Natural killer cell (primary cell): ENCODE results near the gene SDC4. TPM values are rescaled to one million over a fixed set of nuclear protein-coding genes. Genes with fewer than 3 reads are reported as not detected.

ENCODE experiments used
- ATAC-seq, 3 donors: fragments of 150-1000 bp in 2 of 3; fragments of 200-7000 bp in 1 of 3; cut with Tn5 transposase; 1 replicate in 1 of 3; 2 replicates in 2 of 3; pipeline ENCODE4 v1.10.0; 2021; ENCODE audit warnings: mild to moderate bottlenecking in 2 of 3, moderate library complexity in 2 of 3
- DNase-seq, 2 donors: peaks; one replicate each; pipeline versions ENCODE4 v3.0.0 to v3.0.0-alpha.2; 2013 to 2021; ENCODE audit warnings: mixed read lengths in 1 of 2
- H3K27ac ChIP-seq: one replicate; pipeline ENCODE4 v1.5.1; 2013; ENCODE audit warnings: mild to moderate bottlenecking, low read length
- H3K27me3 ChIP-seq: one replicate; pipeline ENCODE4 v1.6.1; 2013; ENCODE audit warnings: low read length; ENCODE audit not compliant: control insufficient read depth, insufficient read depth
- H3K36me3 ChIP-seq: one replicate; pipeline ENCODE4 v1.6.1; 2013; ENCODE audit warnings: low read length; ENCODE audit not compliant: control insufficient read depth, insufficient read depth
- H3K4me1 ChIP-seq: one replicate; pipeline ENCODE4 v1.6.1; 2013; ENCODE audit warnings: low read length; ENCODE audit not compliant: control insufficient read depth, insufficient read depth
- H3K4me3 ChIP-seq: one replicate; pipeline ENCODE4 v1.5.1; 2013; ENCODE audit warnings: low read length
- H3K9me3 ChIP-seq: one replicate; pipeline ENCODE4 v1.6.1; 2013; ENCODE audit warnings: low read length; ENCODE audit not compliant: control insufficient read depth, insufficient read depth
- H3K27ac Mint-ChIP-seq, 2 donors: one replicate each; pipeline ENCODE4 v1.8.0; 2022; ENCODE audit warnings: mild to moderate bottlenecking in 2 of 2, mixed read lengths in 2 of 2, moderate library complexity in 1 of 2
- H3K27me3 Mint-ChIP-seq, 2 donors: one replicate each; pipeline ENCODE4 v1.8.0; 2022; ENCODE audit warnings: low read depth in 2 of 2, mixed read lengths in 2 of 2
- H3K36me3 Mint-ChIP-seq: one replicate; pipeline ENCODE4 v1.8.0; 2022; ENCODE audit warnings: mixed read lengths
- H3K4me1 Mint-ChIP-seq, 2 donors: one replicate each; pipeline ENCODE4 v1.8.0; 2022; ENCODE audit warnings: mixed read lengths in 2 of 2
- H3K4me3 Mint-ChIP-seq: one replicate; pipeline ENCODE4 v1.8.0; 2022; ENCODE audit warnings: mild to moderate bottlenecking, moderate library complexity, mixed read lengths
- H3K9me3 Mint-ChIP-seq, 2 donors: one replicate each; pipeline ENCODE4 v1.8.0; 2022; ENCODE audit warnings: mixed read lengths in 2 of 2
- WGBS: methylation state at CpG from one replicate; pipeline ENCODE4 v1.1.7; 2013; ENCODE audit warnings: missing lambda C conversion rate; ENCODE audit not compliant: insufficient coverage; 5-methylcytosine and 5-hydroxymethylcytosine counted together
- intact Hi-C: fragments of 100-400 bp; cut with micrococcal nuclease; formaldehyde crosslinking; loops from one replicate; pipeline ENCODE4 v1.14.2; 2022
- total RNA-seq, 4 donors: library from RNA; stranded (reverse); fragments of 120-200 nt in 1 of 4; gene quantifications; one replicate each; pipeline versions ENCODE4 v1.2.3 to v1.2.4, GENCODE V29; 2013 to 2022
- TF ChIP-seq, protein P1 (sequence below): fragments of 200-600 bp; IDR thresholded peaks from one replicate; pipeline ENCODE4 v1.8.0; 2022; ENCODE audit warnings: antibody characterized with exemption

SDC4 gene
- total RNA-seq, 3 donors from 2014 or later (not counting 1 experiment from before 2014, with no cell fraction given) = 0.45 to 1.8 (median 1.5) TPM

DNA sequence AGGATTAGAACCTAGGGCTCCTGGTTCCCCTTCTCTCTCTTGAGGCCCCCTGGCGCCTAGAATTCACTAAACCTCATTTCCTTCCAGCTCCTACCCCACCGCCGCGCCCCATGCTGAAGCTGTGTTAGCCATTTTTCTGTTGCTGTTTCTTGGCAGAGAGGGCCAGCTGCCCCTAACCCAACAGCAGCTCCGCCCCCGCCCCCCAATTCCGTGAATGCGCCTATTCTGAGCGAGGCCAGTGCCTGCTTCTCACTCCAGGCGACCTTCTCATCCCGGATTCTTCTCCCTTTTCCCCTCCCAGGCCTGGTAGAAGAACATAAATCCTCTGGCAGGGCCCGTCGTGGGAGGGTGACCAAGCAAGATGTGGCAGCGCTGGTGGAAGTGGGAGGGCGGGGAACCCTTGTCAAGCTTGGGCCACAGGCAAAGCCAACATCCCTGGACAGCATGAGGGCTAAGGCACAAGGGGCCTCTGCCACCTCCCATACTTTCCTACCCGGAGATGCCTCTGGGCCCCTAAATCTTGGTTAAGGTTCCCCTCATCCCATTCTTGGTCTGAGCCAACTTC, 41.1 kb downstream of the SDC4 start:
- no peak for ATAC-seq
- Mint-ChIP-seq H3K27ac (no peak overlapping the region), H3K9me3 (no peaks in the 10 kb centered on the region), H3K4me1 (peaks cover 0 to 6% of the 10 kb centered on the region in 2 donors), H3K4me3 (no peak overlapping the region), H3K36me3 (no peaks in the 10 kb centered on the region), H3K27me3 (peaks cover 39 to 48% of the 10 kb centered on the region in 2 donors)
- H3K9me3 ChIP-seq = no peaks in the 10 kb centered on the region
- H3K27me3 ChIP-seq = peaks cover 6% of the 10 kb centered on the region
- peaks cover 3% of the 10 kb centered on the region for H3K4me1 ChIP-seq
- WGBS = 62% methylated on average over 12 of the region's 16 CpGs
- no peaks in the 10 kb centered on the region for H3K36me3 ChIP-seq
- TF ChIP-seq, protein P1, sequence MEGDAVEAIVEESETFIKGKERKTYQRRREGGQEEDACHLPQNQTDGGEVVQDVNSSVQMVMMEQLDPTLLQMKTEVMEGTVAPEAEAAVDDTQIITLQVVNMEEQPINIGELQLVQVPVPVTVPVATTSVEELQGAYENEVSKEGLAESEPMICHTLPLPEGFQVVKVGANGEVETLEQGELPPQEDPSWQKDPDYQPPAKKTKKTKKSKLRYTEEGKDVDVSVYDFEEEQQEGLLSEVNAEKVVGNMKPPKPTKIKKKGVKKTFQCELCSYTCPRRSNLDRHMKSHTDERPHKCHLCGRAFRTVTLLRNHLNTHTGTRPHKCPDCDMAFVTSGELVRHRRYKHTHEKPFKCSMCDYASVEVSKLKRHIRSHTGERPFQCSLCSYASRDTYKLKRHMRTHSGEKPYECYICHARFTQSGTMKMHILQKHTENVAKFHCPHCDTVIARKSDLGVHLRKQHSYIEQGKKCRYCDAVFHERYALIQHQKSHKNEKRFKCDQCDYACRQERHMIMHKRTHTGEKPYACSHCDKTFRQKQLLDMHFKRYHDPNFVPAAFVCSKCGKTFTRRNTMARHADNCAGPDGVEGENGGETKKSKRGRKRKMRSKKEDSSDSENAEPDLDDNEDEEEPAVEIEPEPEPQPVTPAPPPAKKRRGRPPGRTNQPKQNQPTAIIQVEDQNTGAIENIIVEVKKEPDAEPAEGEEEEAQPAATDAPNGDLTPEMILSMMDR = no peak
- H3K27ac ChIP-seq = no peak overlapping the region
- intact Hi-C loops = no loop called here
- no peak overlapping the region for H3K4me3 ChIP-seq
- no peak for DNase-seq

DNA sequence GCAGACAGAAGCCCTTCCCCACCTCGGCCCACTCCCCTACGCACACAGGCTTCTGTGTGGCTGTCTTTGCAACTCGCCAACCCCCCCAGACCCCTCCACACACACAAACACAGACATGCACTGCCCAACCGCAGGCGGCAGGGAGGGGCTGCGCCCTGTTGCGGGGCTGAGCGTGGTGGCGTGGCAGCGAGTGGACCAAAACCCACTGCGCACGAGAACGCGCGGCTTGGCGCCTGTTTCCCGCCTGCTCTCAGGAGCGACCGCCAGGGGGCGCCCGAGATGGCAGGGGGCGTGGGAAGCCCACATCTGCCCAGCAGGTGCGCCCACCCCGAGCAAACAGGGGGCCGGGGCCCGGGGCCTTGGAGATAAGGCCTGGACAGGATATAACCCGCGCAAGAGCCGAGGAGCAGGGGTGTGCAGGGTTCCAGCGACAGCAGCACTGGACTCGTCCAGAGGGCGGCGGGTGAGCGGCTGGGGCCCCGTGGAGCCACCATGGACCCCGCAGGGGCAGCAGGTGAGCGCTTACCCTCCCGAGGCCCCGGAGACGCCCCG, 41.7 kb downstream of the SDC4 start, which contains the start of gene RBPJL:
Gene RBPJL, plus strand, starts transcription at position 410 of the 552 bp plus-strand sequence. Its CDS starts 83 bp downstream, at position 493.
- no peaks in the 10 kb centered on the region for H3K9me3 ChIP-seq
- no peaks in the 10 kb centered on the region for H3K9me3 Mint-ChIP-seq
- TF ChIP-seq, protein P1 = peak; percentile 69
- H3K27me3 Mint-ChIP-seq = peaks cover 37 to 49% of the 10 kb centered on the region in 2 donors
- H3K4me1 ChIP-seq = no peaks in the 10 kb centered on the region
- peaks cover 5% of the 10 kb centered on the region for H3K27me3 ChIP-seq
- H3K27ac ChIP-seq = no peak within 1 kb of the TSS
- DNase-seq = peak; percentile 33 to 62
- intact Hi-C loops = no loop called here
- H3K4me3 Mint-ChIP-seq = no peak within 1 kb of the TSS
- H3K36me3 ChIP-seq = no peaks in the 10 kb centered on the region
- ATAC-seq = peak in 1 of 3 donors; percentile 45
- H3K36me3 Mint-ChIP-seq = no peaks in the 10 kb centered on the region
- H3K4me1 Mint-ChIP-seq = peaks cover 0 to 3% of the 10 kb centered on the region in 2 donors
- H3K27ac Mint-ChIP-seq = no peak within 1 kb of the TSS
- WGBS = 24% methylated on average over 41 of the region's 41 CpGs
- no peak within 1 kb of the TSS for H3K4me3 ChIP-seq

DNA sequence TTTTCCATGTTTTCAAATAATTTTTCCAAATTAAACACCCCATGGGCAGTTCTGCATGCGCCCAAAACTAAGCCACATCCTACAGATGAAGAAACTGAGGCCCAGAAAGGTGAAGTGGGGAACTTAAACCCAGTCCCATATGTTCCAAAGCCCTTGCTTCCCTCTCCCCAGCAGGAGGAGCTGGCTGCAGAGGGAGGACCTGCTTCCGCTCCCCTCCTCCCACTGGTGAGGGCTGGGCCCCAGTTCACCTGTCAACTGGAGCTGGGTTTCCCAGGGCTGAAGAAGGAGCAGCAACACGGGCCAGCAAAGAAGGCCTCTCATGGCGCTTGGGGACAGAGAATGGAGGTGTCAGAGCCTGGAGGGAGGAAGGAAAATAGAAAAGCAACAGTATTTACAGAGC, 43.0 kb downstream of the SDC4 start:
- ATAC-seq (no peak), DNase-seq (no peak)
- Histone ChIP-seq H3K27ac (no peak overlapping the region), H3K36me3 (no peaks in the 10 kb centered on the region), H3K4me3 (no peak overlapping the region), H3K9me3 (no peaks in the 10 kb centered on the region), H3K4me1 (no peaks in the 10 kb centered on the region), H3K27me3 (peaks cover 5% of the 10 kb centered on the region)
- Mint-ChIP-seq H3K9me3 (no peaks in the 10 kb centered on the region), H3K27me3 (peaks cover 28 to 36% of the 10 kb centered on the region in 2 donors), H3K4me1 (no peaks in the 10 kb centered on the region), H3K36me3 (no peaks in the 10 kb centered on the region), H3K4me3 (no peak overlapping the region), H3K27ac (no peak overlapping the region)
- intact Hi-C loops = no loop called here
- TF ChIP-seq, protein P1 = no peak
- WGBS = 80% methylated on average over 4 of the region's 4 CpGs
